NCI-H2196 treated with DMSO at 0.1 percent for 48 hours (cell line): ENCODE measurements around the gene COG7.
"Not testable (repeated sequence)": the region's sequence is repeated elsewhere in the genome, so short reads cannot be mapped to it uniquely, and the experiment has no call there.

Experiments used
- DNase-seq: peaks from one replicate; lab custom pipeline; 2025; ENCODE audit not compliant: unreplicated experiment; lab: John Stamatoyannopoulos, UW

The COG7 gene

GRCh38 chr16:23388786-23389185 lies 64.2 kb downstream of the COG7 start:
- no peak for DNase-seq

DNA sequence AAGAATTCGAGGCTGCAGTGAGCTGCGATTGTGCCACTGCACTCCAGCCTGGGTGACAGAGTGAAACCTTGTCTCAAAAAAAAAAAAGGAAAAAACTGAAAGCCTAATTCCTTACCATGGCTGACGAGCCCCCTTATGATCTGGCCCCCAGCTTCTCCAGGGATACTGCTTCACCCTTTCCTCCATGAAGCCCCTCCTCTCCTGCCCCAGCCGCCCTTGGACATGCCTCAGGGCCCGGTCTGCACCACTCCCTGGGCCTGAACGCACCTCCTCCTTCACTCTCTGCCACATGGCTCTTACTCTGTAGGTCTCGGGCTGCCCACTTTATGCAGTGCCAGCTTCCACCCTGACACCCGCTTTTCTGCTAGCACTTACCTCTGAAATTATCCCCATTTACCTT lies 65.3 kb downstream of the COG7 start:
- DNase-seq: no peak

- DNase-seq: no peak
Measured at GRCh38 chr16:23385441-23385840, 67.5 kb downstream of the COG7 start.

DNA sequence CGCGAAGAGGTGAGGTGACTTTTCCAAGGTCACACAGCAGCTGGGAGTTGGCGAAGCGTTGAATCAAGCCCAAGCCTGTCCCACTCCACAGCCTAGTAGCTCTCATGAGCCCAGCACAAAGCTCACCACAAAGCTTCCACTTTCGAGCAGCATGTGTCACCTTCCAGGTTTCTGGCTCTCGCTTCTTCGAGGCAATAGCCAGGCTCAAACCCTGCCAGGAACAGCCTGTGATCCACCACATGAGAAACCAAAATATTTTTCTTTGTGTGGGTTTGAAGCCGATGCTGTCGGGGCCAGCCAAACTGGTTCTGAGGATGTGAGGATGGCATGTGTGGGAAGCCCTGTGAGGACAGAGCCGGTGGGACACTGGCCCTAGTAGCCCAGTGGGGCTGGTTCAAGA lies 68.1 kb downstream of the COG7 start:
- no peak for DNase-seq

- no peak for DNase-seq
Measured at GRCh38 chr16:23383881-23384280, 69.1 kb downstream of the COG7 start.

DNA sequence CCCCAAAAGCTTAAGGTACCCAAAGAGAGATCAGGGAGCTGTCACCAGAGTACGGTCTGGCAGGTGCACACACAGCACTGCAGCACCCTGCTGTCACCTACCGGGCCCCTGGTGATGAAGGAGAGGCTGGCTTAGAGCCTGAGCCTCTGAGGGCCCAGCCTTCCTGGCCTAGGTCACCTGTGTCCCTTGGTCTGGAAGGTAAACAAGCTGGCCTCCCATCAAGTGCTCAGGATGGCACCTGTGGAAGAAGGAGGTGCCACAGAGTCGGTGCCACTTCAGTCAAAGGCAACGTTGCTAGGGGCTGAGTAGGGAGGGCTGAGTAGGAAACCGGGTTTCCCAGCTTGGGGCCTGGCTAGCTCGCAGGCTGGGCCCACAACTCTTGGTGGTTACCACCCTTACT lies 70.7 kb downstream of the COG7 start:
- DNase-seq: no peak

- DNase-seq: not testable (repeated sequence)
Measured at GRCh38 chr16:23381702-23382101, 71.3 kb downstream of the COG7 start.

DNA sequence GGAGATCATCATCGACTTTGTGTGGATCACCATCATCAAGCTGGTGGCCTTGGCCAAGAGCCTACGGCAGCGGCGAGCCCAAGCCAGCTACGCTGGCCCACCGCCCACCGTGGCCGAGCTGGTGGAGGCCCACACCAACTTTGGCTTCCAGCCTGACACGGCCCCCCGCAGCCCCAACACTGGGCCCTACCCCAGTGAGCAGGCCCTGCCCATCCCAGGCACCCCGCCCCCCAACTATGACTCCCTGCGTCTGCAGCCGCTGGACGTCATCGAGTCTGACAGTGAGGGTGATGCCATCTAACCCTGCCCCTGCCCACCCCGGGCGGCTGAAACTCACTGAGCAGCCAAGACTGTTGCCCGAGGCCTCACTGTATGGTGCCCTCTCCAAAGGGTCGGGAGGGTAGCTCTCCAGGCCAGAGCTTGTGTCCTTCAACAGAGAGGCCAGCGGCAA lies 72.5 kb downstream of the COG7 start:
- no peak for DNase-seq

DNA sequence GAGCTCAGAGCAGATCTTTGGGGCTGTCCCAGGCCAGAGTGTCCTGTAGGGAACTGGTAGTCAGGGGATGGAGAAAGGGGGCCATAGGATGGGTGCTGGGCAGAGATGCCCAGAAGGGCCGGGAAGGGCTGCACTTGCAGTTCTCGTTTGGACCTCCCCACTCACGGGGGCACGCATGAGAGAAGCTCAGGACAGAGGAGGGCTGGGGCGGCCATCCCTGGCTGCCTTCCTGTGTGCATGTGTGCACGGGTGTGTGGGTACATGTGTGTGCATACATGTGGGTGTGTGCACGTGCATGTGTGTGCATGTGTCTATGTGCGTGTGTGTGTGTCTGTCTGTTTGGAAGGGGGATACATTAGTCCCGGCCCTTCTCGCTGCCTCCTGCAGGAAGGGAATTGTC lies 73.3 kb downstream of the COG7 start:
- DNase-seq: no peak

DNA sequence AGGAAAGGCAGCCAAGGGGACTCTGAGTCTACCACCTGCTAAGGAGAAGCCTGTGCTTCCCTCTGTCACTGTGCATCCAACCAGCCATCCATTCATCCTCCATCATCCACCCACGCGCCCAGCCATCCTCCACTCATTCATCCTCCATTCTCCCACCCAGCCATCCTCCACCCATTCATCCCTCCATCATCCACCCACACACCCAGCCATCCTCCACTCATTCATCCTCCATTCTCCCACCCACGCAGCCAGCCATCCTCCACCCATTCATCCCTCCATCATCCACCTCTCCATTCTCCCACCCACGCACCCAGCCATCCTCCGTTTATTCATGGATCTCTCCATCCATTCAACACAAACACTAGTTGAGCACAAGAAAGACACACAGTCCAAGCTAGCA lies 74.1 kb downstream of the COG7 start:
- no peak for DNase-seq

- no peak for DNase-seq
Measured at GRCh38 chr16:23378256-23378655, 74.7 kb downstream of the COG7 start.

GRCh38 chr16:23377071-23377931 lies 75.7 kb downstream of the COG7 start:
- no peak for DNase-seq

- no peak for DNase-seq
Measured at GRCh38 chr16:23375643-23376042, 77.3 kb downstream of the COG7 start.

DNA sequence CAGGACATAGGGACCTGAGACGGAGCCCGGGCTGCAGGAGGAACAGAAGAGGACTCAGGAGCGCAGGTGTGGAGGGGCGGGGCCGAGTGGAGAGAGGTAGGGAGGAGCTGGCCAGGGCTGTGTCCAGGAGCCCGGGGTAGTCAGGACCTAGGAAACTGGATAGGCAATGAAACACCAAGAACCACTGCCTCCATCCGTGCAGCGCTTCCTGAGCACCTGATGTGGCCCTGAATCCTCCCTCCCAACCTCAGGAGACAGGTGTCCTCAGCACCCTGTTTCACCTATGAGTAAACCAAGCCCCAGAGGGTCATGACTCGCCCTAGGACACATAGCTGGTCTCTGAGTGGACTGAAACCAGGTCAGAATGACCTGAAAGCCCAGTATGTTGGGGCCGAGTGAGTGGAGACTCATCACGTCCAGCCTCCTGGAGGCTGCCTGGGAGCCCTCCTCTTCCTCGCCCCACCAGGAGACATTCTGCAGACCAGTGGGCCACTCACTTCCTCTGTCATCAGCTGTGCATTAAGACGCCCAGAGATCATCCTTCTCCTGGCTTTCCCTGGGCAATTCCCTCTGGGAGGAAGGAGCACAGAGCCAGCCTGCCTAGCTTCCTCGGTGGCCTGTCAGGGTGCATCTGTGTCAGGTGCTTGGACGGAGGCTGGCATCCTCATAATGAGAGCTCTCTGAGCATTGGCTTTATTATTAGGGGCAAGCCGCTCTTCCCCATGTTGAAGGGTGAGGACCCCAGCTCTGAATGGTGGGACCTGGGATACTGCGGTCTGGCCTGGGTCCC lies 78.1 kb downstream of the COG7 start:
- no peak for DNase-seq

GRCh38 chr16:23373436-23374219 lies 79.4 kb downstream of the COG7 start:
- no peak for DNase-seq

DNA sequence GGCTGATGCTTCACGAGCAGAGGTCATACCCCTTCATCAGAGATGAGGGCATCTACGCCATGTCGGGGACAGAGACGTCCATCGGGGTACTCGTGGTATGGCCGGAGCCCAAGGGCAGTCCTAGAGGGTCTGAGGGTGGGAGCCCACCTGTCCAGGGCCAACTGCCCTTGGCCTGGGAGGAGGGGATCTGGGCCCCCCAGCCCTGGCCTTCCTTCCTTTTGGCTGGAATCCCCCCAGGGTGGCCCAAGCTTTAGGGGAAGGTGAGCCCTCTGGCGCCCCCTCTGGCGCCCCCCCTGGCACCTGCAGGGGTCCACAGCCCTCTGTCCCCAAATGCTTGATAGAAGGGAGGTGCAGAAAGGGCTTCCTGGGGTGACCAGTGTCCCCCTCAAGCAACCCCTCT lies 81.6 kb downstream of the COG7 start:
- DNase-seq: no peak

DNA sequence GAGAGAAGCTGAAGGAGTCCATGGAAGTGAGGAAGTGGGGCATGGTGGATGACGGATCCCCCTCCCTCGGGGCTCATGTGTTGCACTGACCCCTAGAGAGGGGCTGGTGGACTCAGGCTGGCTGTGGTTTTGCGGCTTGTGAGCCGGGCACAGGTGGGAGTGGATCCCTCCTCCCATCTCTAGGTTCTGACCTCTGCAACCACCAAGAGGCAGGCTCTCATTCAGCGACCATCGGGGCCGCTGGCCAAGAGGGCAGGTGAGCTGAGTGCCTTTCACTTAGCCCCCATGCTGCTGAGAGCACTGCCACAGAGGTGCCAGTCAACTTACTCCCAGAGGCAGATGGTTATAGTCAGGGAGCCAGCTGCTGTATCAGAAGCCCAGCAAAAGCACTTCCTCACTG lies 83.6 kb downstream of the COG7 start:
- DNase-seq: no peak

DNA sequence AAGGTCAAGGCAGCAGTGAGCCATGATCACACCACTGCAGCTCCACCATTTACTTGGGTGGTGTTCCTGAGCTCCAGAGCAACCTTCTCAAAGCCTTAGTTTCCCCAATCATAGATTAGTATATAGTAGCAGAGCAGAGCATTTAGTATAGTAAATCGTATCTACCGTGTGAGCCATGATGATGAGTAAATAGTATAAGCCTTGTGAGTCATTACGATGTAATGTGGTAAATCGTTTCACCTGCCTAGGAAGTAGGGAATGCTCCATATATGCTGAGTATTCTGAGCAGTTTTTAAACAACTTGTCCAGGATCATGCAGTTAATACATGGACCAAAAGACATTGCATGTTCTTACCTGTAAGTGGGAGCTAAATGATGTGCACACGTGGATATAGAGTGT lies 84.5 kb downstream of the COG7 start:
- DNase-seq: no peak

- DNase-seq: no peak
Measured at GRCh38 chr16:23367988-23368387, 85.0 kb downstream of the COG7 start.

DNA sequence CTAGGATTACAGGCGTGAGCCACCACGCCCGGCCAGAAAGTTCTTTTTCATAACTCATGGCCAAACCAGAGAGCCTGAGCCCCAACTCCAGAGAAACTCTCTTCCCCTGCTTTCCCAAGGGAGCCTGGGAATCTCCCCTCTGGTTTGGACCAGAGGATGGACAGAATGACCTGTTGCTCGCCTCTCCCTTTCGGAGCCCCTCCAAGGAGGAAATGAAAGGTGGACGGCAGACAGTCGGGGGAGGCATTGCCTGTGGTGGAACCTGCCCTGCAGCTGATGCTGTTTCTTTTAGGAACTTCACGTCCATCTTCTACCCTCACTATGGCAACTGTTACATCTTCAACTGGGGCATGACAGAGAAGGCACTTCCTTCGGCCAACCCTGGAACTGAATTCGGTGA lies 85.4 kb downstream of the COG7 start:
- DNase-seq: no peak

- not testable (repeated sequence) for DNase-seq
Measured at GRCh38 chr16:23366341-23366740, 86.6 kb downstream of the COG7 start.
